HG03378 (cell line): ENCODE data around the gene FICD.
"Not testable (repeated sequence)": the region's sequence is repeated elsewhere in the genome, so short reads cannot be mapped to it uniquely, and the experiment has no call there.

ENCODE experiments used
- ATAC-seq: cut with Tn5 transposase; IDR thresholded peaks from one replicate; pipeline ENCODE4 v1.9.1; 2021; ENCODE audit warnings: mild to moderate bottlenecking, moderate library complexity; ENCODE audit not compliant: unreplicated experiment

Gene FICD

GRCh38 chr12:108514973-108515814 lies at the start of gene FICD:
Gene FICD (plus strand): TSS chr12:108515277. CDS start chr12:108516973, 1,696 bp downstream.
- ATAC-seq, result peak; percentile 83

DNA sequence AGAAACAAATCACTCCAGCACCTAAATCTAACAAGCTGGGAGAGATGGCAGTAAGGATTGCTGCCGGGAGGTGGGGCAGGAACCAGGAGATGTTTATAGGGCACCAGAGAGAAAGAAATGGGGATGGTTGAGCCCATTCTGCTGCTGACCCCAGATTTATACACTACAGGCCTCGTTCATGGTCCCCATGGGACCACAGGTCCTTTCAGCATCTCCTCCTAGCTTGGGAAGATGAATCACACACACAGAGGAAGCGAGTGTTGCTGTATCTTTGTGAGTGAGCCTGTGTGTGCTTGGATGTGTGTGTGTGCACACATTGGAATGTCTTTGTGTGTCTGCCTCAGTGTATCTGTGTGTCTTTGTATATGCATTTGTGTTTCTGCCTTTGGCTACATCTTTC lies 49.7 kb upstream of the FICD start:
- ATAC-seq, result no peak

DNA sequence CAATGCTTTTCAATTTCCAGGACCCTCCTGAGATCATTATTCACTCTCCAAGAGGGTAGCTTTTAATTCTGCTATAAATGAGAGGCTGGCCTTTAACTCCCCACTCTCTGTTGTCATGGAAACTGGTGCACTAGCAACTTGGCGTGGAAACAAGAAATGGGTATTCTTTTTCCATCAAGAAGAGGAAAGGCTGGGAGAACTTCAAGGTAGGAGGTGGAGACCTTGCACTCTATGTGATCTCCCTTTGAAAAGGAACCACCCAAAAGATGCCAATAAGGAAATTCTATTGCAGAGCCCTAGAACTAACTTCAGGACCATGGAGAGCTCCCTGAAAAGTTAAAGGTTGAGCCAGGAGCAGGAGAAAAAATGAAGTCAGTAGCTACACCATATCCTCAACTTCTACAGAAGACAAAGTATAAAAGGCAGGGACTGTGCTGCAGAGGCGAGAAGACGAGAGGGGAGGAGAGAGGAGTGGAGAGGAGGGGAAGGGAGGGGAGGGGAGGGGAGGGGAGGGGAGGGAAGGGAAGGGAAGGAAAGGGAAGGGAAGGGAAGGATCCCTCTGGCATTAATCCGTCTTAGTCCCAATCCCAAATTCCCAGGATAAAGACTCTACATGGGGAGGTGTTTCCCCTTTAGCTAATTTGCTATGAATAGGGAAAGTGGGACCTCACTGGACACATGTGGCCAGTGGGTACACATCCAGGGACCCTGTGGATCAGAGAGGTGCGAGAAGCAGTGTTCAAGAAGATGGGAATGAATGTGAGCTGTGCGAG lies 46.7 kb upstream of the FICD start:
- no peak for ATAC-seq

- ATAC-seq, result no peak
These were observed 41.5 kb upstream of the FICD start for GRCh38 chr12:108473400-108474055.

DNA sequence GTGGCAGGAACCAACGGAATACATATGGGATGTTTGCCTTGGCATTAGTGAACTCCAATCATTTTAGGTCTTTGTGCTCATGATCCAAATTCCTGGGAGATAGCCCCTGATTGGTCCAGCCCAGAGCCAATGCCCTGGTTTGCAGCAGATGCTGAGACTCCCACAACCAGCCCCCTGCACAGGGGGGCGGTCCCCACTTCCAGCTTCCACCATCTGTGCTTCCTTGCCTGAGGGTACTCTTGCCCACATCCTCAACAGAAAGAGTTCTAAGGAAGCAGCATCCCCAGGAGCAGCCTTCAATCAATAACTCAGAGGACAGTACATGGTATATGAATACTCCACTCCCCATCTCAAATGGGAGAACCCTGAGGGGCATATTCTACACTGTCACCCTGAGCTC lies 39.7 kb upstream of the FICD start:
- ATAC-seq, result no peak

DNA sequence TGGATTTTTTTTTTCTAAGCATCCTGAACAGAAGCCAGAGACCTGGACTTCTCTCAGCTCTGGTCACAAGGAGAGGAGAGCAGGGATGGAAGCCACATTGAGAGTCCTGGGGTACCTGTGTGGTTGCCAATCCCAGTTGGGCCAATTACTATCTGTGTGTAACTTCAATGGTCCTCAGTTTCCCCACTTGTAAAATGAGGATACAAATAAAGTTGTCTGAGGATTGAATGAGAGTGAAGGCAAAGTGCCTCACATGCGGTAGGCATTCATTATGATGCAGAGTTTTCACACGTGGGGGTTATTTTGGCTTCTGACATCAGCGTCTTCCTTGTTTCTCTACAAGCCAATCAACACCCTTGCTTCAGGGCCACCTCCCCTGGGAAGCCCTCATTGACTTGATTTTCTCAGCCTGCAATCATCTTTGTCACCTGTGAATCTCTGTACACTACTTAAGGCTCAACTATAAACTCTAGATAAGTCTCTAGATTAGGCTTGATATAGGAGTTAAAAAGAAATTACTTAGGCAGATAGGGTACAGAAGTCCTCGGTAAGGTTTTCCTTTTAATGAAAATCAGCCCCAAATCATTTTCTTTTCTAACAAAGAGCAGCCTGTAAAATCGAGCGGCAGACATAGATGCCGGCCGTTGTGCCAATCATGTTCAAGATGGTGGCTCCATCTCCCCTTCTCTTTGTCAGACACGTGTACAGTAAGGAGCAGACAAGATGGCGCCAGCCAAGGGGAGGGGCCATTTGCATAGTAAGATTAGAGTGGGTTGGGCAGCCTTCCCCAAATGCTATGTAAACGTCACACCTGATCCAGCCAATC lies 37.8 kb upstream of the FICD start:
- no peak for ATAC-seq

DNA sequence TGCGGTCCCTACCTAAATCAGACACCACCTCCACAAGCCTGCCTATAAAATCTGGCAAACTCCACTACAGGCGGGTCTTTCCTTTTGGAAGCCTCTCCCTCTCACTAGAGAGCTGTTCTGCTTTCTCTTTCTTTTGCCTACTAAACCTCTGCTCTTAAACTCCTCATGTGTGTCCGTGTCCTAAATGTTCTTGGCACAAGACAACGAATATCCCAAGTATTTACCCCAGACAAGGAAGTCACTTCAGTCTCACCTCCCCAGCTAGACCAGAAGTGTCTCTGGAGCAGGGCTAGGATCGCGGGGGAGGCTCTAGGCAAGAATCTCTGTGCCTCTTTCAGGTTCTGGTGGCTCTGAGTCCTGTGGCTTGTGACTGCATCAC lies 37.2 kb upstream of the FICD start:
- no peak for ATAC-seq

- no peak for ATAC-seq
These were observed 36.4 kb upstream of the FICD start for GRCh38 chr12:108478611-108479206.

- no peak for ATAC-seq
These were observed 35.6 kb upstream of the FICD start for GRCh38 chr12:108479364-108480070.

- ATAC-seq, result no peak
These were observed 32.3 kb upstream of the FICD start for GRCh38 chr12:108482717-108483212.

GRCh38 chr12:108483213-108484059 lies 31.6 kb upstream of the FICD start:
- no peak for ATAC-seq

- no peak for ATAC-seq
These were observed 30.6 kb upstream of the FICD start for GRCh38 chr12:108484431-108484830.

- no peak for ATAC-seq
These were observed 30.2 kb upstream of the FICD start for GRCh38 chr12:108484845-108485244.

DNA sequence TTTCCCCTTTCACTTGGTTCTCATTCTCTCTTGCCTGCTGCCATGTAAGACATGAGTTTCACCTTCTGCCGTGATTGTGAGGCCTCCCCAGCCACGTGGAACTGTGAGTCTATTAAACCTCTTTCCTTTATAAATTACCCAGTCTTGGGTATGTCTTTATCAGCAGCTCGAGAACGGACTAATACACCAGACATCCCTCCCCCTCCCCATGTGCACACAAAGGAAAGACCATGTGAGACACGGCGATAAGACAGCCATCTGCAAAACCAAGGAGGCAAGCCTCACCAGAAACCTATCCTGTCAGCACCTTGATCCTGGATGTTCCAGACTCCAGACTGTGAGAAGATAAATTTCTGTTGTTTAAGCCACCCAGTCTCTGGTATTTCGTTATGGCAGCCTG lies 29.7 kb upstream of the FICD start:
- ATAC-seq, result not testable (repeated sequence)

DNA sequence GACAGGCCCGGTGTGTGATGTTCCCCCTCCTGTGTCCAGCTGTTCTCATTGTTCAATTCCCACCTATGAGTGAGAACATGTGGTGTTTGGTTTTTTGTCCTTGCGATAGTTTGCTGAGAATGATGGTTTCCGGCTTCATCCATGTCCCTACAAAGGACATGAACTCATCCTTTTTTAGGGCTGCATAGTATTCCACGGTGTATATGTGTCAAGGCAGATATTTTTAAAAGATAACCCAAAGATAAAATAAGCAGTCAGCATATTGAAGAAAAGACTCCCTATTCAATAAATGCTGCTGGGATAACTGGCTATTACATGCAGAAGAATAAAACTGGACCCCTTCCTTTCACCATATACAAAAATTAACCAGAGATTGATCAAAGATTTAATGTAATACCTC lies 28.0 kb upstream of the FICD start:
- ATAC-seq, result not testable (repeated sequence)

DNA sequence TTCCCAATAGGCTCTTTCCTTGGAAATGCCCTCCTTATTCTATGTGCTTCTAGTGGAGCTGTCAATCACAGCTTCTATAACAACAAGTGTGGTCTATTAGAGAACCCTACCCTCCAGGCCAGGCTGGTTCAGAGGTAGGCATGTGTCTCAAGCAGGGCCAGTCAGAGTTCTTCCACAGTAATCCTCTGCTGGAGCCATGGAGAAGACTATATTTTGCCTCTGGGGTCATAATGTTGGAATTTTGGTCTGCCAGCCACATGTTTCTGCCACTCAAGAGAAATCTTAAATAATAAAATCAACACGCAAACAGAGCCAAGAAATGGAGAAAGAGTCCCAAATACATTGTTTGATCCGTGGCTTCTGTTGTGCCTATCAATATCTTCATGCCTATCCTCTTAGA lies 23.8 kb upstream of the FICD start:
- ATAC-seq, result no peak

- no peak for ATAC-seq
These were observed 20.0 kb upstream of the FICD start for GRCh38 chr12:108495054-108495453.

DNA sequence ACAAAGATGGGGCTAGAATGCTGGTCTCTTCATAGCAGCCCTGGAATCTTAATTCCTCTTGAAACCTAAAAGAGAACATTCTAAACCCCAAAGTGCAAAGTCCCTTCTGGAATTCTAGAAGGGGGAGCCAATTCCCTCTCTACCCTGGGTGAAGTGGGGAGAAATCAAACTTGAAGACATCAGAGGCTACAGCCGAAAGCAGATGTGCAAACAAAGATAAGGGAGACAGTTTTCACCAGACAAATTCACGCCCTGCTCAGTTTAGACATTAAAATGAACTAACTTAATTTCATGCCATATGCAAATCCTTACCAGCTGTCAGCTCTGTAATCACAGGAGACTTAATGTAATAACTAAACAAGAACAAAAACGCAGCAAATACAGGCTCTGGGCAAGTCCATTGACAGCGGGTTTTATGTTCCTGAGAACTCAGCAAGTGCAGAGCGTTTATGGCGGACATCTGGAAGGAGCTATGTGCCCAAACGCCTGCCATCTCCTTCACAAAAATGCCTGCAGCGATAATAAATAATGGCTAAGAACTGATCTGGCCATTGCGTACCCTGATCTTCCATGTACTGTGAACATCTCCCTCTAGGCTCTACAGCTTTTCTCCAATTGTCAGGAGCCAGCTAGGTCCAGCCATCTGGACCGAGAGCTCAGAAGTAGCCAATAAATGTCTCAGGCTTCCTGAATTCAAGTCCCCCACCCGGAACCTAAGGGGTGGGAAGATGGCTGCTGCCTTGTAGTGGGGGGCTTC lies 19.1 kb upstream of the FICD start:
- no peak for ATAC-seq
